GM21381 (cell line): ENCODE results near the gene AKAIN1.

Experiments used
- ATAC-seq: cut with Tn5 transposase; IDR thresholded peaks from one replicate; pipeline ENCODE4 v1.9.1; 2021; ENCODE audit warnings: mild to moderate bottlenecking, moderate library complexity; ENCODE audit not compliant: unreplicated experiment

Gene AKAIN1

GRCh38 chr18:5097116-5097703, 99.8 kb downstream of the AKAIN1 start:
- no peak for ATAC-seq

- no peak for ATAC-seq
These were observed 101.8 kb downstream of the AKAIN1 start for GRCh38 chr18:5095239-5095638.

GRCh38 chr18:5093902-5094301, 103.2 kb downstream of the AKAIN1 start:
- ATAC-seq, result no peak
